Testis (tissue), 3 donors: ENCODE measurements around the gene CMKLR1. TPM values are rescaled to one million over a fixed set of nuclear protein-coding genes. Genes with fewer than 3 reads are reported as not detected.

Experiments
- DNase-seq: peaks from one replicate; pipeline ENCODE4 v3.0.0-alpha.2; 2019
- H3K27ac ChIP-seq, 2 donors: fragments of 200-600 bp; sonication (generic); one replicate each; pipeline ENCODE4 v1.5.1; 2019
- H3K27me3 ChIP-seq: fragments of 200-600 bp; sonication (generic); one replicate; pipeline ENCODE4 v1.5.1; 2019
- H3K36me3 ChIP-seq: fragments of 200-600 bp; sonication (generic); one replicate; pipeline ENCODE4 v1.5.1; 2017; ENCODE audit warnings: low read depth; ENCODE audit errors: missing control alignments
- H3K4me1 ChIP-seq: fragments of 200-600 bp; sonication (generic); one replicate; pipeline ENCODE4 v1.5.1; 2019
- H3K4me3 ChIP-seq, 2 donors: fragments of 200-600 bp; sonication (generic); one replicate each; pipeline ENCODE4 v1.5.1; 2017 to 2019
- H3K9me3 ChIP-seq: fragments of 200-600 bp; sonication (generic); one replicate; pipeline ENCODE4 v1.5.1; 2017
- CTCF ChIP-seq, 3 experiments: fragments of 450-650 bp in 2 of 3; fragments of 200-600 bp in 1 of 3; sonication (generic) in 1 of 3; IDR thresholded peaks; one replicate each; pipeline ENCODE4 v1.5.1; 2016 to 2019; ENCODE audit warnings: antibody characterized with exemption in 3 of 3, mild to moderate bottlenecking in 2 of 3, moderate library complexity in 1 of 3
- POLR2A ChIP-seq: fragments of 450-650 bp; IDR thresholded peaks from one replicate; pipeline ENCODE4 v1.6.1; 2017; ENCODE audit warnings: antibody characterized with exemption, mild to moderate bottlenecking, moderate library complexity
- WGBS, 2 donors: methylation state at CpG; one replicate each; pipeline ENCODE4 v1.1.5; 2018; 5-methylcytosine and 5-hydroxymethylcytosine counted together
- intact Hi-C: fragments of 100-400 bp; cut with DNase I; formaldehyde crosslinking; loops from one replicate; pipeline ENCODE4 v1.15.1; 2023; ENCODE audit warnings: low total_unique reads
- polyA plus RNA-seq: library from polyadenylated mRNA; stranded (reverse); fragments of 350-450 nt; fragmentation: Illumina TruSeq; extraction: RNeasy Lipid Tissue Mini Kit (QIAGEN cat#74804); gene quantifications from one replicate; pipeline ENCODE4 v1.2.3, GENCODE V29; 2014; ENCODE audit warnings: low read depth, low replicate concordance; ENCODE audit not compliant: insufficient read depth
- total RNA-seq, 2 donors: library from RNA; depleted of rRNA; stranded (reverse); fragments of >200 nt; gene quantifications; one replicate each; pipeline ENCODE4 v1.2.3, GENCODE V29; 2016

CMKLR1 gene
- total and polyA plus RNA-seq, 3 donors from 2014 or later: 2.4 to 9.5 (median 4.8) TPM

- H3K9me3 ChIP-seq: no peaks in the 10 kb centered on the region
- H3K36me3 ChIP-seq: no peaks in the 10 kb centered on the region
- no peaks in the 10 kb centered on the region for H3K4me1 ChIP-seq
- no peak overlapping the region for H3K4me3 ChIP-seq
- H3K27me3 ChIP-seq: no peaks in the 10 kb centered on the region
- 64 to 82% methylated on average over 2 of the region's 2 CpGs for WGBS, 2 donors
- DNase-seq: no peak
- no peak for TF ChIP-seq POLR2A
- no peak for TF ChIP-seq CTCF (IDR thresholded peaks at IDR 0.05)
- no peak overlapping the region for H3K27ac ChIP-seq
- intact Hi-C loops: no loop called here
Observed at GRCh38 chr12:108355069-108355468, 16.0 kb upstream of the CMKLR1 start.

GRCh38 chr12:108352591-108352990 lies 13.5 kb upstream of the CMKLR1 start:
- no peak overlapping the region for H3K4me3 ChIP-seq
- H3K4me1 ChIP-seq: no peaks in the 10 kb centered on the region

GRCh38 chr12:108350511-108350910 lies 11.4 kb upstream of the CMKLR1 start:
- H3K27ac ChIP-seq: no peak overlapping the region
- no peaks in the 10 kb centered on the region for H3K9me3 ChIP-seq
- DNase-seq: no peak
- H3K4me1 ChIP-seq: no peaks in the 10 kb centered on the region
- H3K27me3 ChIP-seq: no peaks in the 10 kb centered on the region
- H3K4me3 ChIP-seq: no peak overlapping the region
- TF ChIP-seq CTCF (IDR thresholded peaks at IDR 0.05) (no peak), POLR2A (no peak)
- WGBS, 2 donors: 54 to 81% methylated on average over 3 of the region's 3 CpGs
- H3K36me3 ChIP-seq: no peaks in the 10 kb centered on the region
- intact Hi-C loops: no loop called here

More at GRCh38 chr12:108352591-108352990, 13.5 kb upstream of the CMKLR1 start:
- Histone ChIP-seq H3K36me3 (no peaks in the 10 kb centered on the region), H3K27ac (no peak overlapping the region), H3K9me3 (no peaks in the 10 kb centered on the region), H3K27me3 (no peaks in the 10 kb centered on the region)
- no peak for DNase-seq
- intact Hi-C loops: no loop called here
- TF ChIP-seq POLR2A (no peak), CTCF (IDR thresholded peaks at IDR 0.05) (no peak)

GRCh38 chr12:108349278-108349688 lies 10.2 kb upstream of the CMKLR1 start:
- TF ChIP-seq CTCF (IDR thresholded peaks at IDR 0.05) (no peak), POLR2A (no peak)
- no peaks in the 10 kb centered on the region for H3K36me3 ChIP-seq
- H3K27me3 ChIP-seq: no peaks in the 10 kb centered on the region
- intact Hi-C loops: no loop called here
- H3K4me1 ChIP-seq: no peaks in the 10 kb centered on the region
- H3K9me3 ChIP-seq: no peaks in the 10 kb centered on the region
- DNase-seq: no peak
- no peak overlapping the region for H3K4me3 ChIP-seq
- H3K27ac ChIP-seq: no peak overlapping the region
- whole genome bisulfite sequencing, 2 donors: 44 to 45% methylated on average over 8 of the region's 8 CpGs

GRCh38 chr12:108348842-108349241 lies 9.7 kb upstream of the CMKLR1 start:
- no peaks in the 10 kb centered on the region for H3K36me3 ChIP-seq
- DNase-seq: no peak
- no peak overlapping the region for H3K27ac ChIP-seq
- no peak for TF ChIP-seq CTCF (IDR thresholded peaks at IDR 0.05)
- no peak for TF ChIP-seq POLR2A
- H3K4me3 ChIP-seq: no peak overlapping the region
- intact Hi-C loops: no loop called here
- no peaks in the 10 kb centered on the region for H3K9me3 ChIP-seq
- no peaks in the 10 kb centered on the region for H3K27me3 ChIP-seq
- WGBS, 2 donors: 63 to 70% methylated on average over 9 of the region's 9 CpGs
- H3K4me1 ChIP-seq: no peaks in the 10 kb centered on the region
